COR-L47 (cell line): ENCODE results near the gene ZNF614.
"Not testable (repeated sequence)": the region's sequence is repeated elsewhere in the genome, so short reads cannot be mapped to it uniquely, and the experiment has no call there.

Source experiments
- DNase-seq: peaks from one replicate; lab custom pipeline; 2025; lab: John Stamatoyannopoulos, UW

The ZNF614 gene

DNA sequence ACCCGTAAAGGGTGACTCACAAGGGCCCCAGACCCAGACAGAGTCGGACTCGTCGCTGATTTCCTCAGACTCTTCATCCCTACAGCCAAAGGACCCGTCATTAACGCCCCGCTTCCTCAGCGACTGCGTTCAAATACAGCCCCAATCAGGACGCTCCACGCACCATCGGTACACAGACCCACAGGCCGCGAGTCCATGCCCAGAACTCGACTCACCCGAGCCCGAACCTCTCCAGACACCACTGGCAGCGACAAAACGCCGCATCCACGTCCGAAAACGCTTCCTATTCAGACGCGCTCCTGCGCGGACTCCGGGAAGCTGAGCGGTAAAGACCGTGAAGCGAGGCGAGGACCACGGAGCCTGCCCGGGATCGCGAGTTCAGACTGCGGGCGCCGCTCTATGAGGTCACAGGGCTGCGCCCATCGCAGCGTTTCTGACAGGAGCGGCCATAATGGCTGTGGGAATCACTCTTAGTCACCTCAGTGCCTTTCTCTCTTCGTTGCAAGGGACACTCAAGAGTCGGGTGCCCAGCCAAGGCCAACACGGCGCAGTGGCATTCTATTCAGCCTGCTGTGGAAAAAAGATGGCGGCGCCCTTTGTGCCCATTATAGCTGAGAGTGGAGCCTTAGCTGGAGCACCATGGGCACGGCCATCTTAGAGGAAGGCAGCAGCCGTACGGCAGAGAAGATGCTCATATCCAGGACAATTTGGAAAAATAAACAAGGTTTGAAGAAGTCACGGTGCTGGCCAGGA is at the start of gene ZNF614:
Gene ZNF614, minus strand, starts transcription at position 353 of the 753 bp plus-strand sequence. CDS start 2,634 bp downstream, outside the sequence.
- DNase-seq: peak; percentile 90

GRCh38 chr19:52070496-52070895 is 42.3 kb upstream of the ZNF614 start:
- DNase-seq: no peak

GRCh38 chr19:52069653-52070052 is 41.5 kb upstream of the ZNF614 start:
- DNase-seq: no peak

DNA sequence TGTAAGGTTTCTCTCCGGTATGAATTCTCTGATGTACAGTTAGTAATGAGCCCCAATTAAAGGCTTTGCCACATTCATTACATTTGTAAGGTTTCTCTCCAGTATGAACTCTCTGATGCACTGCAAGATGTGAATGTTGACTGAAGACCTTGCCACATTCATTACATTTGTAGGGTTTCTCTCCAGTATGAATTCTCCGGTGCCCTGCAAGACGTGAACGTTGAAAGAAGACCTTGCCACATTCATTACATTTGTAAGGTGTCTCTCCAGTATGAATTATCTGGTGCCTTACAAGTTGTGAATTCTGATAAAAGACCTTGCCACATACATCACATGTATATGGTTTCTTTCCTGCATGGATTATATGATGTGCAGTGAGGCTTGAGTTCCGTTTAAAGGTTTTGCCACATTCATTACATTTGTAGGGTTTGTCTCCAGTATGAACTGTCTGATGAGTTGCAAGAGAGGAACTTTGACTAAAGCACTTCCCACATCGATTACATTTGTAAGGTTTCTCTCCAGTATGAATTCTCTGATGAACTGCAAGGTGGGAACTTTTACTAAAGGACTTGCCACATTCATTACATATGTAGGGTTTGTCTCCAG is 38.2 kb upstream of the ZNF614 start:
- DNase-seq: no peak

GRCh38 chr19:52065399-52065798 is 37.2 kb upstream of the ZNF614 start:
- DNase-seq: no peak

DNA sequence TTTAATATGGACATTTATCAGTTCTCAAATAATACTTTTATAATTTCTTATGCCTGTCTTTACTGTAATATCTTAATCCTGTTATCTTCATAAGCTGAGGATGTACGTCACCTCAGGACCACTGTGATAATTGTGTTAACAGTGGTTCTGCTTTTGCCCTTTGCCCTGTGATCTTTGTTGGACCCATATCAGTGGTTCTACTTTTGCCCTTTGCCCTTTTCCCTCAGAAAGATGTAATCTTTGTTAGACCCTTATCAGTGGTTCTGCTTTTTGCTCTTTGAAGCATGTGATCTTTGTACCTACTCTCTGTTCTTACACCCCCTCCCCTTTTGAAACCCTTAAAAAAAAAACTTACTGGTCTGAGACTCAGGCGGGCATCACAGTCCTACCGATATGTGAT is 28.3 kb upstream of the ZNF614 start:
- DNase-seq: not testable (repeated sequence)

- DNase-seq: not testable (repeated sequence)
Observed at GRCh38 chr19:52051736-52052135, 23.6 kb upstream of the ZNF614 start.

DNA sequence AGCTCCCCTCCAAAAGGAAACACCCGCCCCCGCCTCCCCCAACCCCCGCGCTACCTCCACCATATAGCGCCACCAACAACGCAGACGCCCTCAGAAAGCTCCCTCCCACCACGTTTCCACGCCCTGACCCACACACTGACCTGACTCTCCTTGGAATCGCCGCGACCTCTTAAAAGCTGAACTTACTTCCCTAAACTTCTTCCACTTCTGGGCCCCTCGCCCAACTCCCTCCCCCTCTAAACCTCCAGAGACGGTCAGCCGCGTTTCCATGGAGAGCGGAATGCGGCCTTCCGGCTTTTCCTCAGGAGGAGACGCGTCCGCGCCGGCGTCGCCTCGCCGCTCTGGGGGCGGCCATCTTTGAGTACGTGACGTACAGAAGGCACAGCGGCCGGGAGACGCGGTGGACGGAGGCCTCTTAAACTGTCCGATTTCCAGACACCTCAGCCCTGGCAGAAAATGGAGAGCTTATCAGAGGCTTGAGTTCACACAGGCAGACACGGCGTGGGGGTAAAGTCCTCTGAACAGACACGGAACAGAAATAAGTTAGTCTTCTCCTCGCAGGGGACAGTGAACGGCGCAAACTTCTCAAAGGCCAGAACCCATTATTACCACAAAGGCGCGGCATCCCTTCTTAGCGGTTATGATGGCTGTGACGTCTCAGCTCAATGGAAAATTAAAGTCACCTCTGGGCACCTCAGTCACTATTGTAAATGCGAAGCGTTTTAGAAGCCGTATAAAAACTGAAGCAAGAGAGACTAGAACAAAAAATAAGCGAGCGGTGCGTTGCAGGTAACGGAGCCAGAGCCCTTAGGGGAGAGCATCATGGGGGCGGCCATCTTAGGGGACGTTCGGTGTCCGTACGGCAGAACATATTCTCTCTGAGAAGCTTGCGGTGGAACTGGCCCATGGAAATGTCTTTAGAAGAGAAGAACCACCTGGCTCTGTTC is 20.6 kb upstream of the ZNF614 start, which contains the start of gene ZNF432:
Gene ZNF432, minus strand, starts transcription at position 284 of the 947 bp plus-strand sequence. CDS start 1,970 bp downstream, outside the sequence.
- peak; percentile 85 for DNase-seq

- DNase-seq: no peak
Observed at GRCh38 chr19:52039169-52039568, 11.0 kb upstream of the ZNF614 start.

DNA sequence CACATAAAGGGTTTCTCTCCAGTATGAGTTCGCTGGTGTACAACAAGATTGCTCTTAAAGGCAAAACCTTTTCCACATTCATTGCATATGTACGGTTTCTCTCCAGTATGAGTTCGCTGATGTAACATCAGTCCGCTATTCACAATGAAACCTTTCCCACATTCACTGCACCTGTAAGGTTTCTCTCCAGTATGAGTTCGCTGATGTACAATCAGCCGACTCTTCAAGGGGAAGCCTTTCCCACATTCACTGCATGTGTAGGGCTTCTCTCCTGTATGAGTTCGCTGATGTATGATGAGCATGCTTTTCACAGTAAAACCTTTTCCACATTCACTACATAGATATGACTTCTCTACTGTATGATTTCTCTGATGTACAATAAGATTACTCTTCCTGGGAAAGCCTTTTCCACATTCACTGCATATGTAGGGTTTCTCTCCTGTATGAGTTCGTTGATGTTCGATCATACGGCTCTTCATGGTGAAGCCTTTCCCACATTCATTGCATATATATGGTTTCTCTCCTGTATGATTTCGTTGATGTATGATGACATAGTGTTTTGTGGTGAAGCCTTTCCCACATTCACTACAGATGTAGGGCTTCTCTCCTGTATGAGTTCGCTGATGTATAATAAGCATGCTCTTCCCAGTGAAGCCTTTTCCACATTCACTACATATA is 6.0 kb upstream of the ZNF614 start:
- DNase-seq: no peak

DNA sequence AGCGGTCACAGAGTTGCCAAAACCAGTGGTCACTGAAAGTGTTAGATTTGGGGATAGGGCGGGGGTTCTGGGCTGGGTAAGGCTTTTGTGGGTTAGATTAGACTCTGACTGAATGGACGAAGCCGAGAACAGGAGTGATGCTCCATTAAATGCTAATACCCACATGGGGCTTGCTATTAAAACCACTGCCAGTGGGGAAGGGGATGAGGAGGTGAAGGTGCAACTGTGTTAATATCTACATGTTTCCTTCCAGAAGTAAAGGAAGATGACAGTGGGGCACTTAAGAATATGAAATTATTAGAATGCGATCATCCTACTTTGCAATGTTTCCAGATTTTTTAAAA is 573 bp upstream of the ZNF614 start:
- peak; percentile 17 for DNase-seq

- DNase-seq: not testable (repeated sequence)
Observed at GRCh38 chr19:52026255-52026990, 1.8 kb downstream of the ZNF614 start.

GRCh38 chr19:52024478-52024877 is 3.7 kb downstream of the ZNF614 start:
- DNase-seq: not testable (repeated sequence)

DNA sequence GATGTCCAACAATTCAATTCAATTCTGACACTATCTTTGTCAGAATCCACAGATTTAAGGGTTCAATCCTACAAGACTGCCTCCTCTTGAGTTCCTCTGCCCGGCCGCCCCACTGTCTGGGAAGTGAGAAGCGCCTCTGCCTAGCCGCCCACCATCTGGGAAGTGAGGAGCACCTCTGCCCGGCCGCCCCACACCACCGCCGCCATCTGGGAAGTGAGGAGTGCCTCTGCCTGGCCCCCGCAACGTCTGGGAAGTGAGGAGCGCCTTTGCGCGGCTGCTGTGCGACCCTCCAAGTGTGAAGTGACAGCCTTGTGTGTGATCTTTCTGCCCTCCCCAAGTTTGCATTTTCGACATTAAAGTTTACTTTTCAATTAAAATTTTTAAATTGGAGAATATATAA is 6.0 kb downstream of the ZNF614 start:
- no peak for DNase-seq

- no peak for DNase-seq
Observed at GRCh38 chr19:52020506-52020905, 7.7 kb downstream of the ZNF614 start.

GRCh38 chr19:52010674-52011073 is 17.5 kb downstream of the ZNF614 start:
- DNase-seq: no peak

GRCh38 chr19:52007806-52008557 is 20.2 kb downstream of the ZNF614 start, which contains the start of gene ZNF615:
Gene ZNF615, minus strand, starts transcription at chr19:52008211. Its CDS starts 4,500 bp downstream, at chr19:52003711.
- DNase-seq: peak; percentile 79

GRCh38 chr19:52007451-52007805 is 20.8 kb downstream of the ZNF614 start:
- DNase-seq: no peak

DNA sequence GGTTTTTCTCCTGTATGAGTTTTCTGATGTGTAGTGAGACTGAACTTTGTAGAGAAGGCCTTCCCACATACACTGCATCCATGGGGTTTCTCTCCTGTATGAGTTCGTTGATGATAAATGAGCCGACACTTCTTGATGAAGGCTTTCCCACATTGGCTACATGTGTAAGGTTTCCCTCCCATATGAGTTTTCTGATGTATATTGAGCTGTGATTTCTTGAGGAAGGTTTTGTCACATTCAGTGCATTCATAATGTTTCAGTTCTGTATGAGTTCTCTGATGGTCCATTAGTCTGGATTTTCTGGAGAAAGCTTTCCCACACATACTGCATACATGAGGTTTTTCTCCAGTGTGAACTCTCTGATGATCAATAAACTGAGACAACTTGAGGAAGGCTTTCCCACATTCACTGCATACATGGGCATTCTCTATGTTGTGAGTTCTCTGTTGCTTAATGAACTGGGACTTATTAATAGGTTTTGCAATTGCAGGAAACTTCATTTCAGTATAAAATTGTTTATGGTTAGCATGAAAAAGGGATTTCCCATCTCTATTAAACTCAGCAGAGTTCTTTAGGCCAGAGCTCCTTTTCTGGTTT is 34.0 kb downstream of the ZNF614 start:
- no peak for DNase-seq

GRCh38 chr19:51993422-51993821 is 34.8 kb downstream of the ZNF614 start:
- DNase-seq: no peak
